Erythroblast (primary cell): ENCODE results near the gene GRK2.

Source experiments
- GATA1 ChIP-seq: IDR thresholded peaks from 2 replicates; pipeline ENCODE4 v1.6.1; 2011; ENCODE audit warnings: low read depth, mild to moderate bottlenecking, control low read depth, low read length, moderate library complexity
- POLR2A ChIP-seq: IDR thresholded peaks from 2 replicates; pipeline ENCODE4 v1.6.1; 2011; ENCODE audit warnings: mild to moderate bottlenecking, low read length

DNA sequence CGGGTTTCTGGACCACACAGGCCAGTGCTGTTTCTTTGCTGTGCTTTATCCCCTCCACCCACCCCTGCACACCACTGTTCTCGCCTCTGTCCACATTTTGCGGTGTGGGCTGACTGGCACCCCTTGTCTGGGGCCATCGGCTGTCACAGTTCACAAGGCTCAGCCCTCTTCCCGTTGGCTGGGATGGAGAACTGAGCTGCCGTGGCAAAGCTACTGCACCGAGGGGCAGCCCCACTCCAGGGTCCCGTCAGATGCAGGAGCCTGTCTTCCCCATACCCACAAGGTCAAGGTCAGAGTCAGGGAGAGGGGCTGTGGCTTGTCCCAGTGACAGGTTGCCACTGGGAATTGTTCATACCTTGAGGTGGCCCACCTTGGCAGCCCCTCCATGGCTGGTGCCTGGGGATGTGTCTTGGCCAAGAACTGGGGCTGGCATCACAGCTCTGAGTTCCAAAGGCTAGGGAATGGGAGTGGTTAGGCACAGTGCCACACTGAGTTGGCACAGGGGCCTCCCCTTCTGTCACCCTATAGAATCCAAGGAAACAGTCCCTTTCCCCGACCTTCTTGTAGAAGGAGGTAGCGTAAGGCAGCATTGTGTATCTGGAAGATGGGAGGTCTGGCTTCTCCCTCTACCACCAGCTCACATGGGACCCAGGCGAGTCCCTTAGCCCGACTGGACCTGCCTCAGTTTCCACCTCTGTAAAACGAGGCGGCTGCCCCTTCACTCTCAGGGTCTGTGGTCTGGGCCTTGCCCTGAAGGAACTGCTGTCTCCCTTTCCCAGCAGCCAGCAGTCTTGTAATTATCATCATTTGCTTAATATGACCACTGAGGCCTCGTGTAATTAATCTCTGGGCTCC lies 3.4 kb downstream of the GRK2 start:
- no peak for TF ChIP-seq POLR2A
- TF ChIP-seq GATA1 = no peak
